ENCODE results near the gene NOS1.
"Not testable (repeated sequence)": the region's sequence is repeated elsewhere in the genome, so short reads cannot be mapped to it uniquely, and the experiment has no call there.

The NOS1 gene

DNA sequence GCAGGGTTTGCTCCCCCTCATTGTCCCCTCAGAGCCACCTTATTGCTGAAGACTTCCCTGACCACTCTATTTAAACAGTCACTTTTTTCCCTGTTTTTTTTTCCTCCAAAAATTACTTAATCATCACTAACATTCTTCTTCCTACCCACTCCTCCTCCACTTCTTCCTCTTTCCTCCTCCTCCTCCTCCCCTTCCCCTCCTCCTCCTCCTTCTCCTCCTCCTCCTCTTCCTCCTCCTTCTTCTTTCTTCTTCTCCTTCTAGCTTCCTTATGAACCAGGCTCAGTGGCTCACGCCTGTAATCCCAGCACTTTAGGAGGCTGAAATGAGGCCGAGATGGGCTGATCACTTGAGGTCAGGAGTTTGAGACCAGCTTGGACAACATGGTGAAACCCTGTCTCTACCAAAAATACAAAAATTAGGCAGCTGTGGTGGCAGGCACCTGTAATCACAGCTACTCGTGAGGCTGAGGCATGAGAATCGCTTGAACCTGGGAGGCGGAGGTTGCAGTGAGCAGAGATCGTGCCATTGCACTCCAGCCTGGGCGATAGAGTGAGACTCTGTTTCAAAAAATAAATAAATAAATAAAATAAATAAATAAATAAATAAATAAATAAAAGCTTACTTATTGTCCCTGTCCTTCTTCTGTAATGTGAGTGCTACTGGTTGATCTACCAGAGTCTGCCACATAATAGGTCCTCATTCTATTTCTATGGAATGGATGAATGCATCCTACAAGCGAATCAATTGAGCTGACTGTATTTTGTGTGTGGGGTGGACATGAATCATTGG, 161.3 kb downstream of the NOS1 start:
- DNase-seq = not testable (repeated sequence)

DNA sequence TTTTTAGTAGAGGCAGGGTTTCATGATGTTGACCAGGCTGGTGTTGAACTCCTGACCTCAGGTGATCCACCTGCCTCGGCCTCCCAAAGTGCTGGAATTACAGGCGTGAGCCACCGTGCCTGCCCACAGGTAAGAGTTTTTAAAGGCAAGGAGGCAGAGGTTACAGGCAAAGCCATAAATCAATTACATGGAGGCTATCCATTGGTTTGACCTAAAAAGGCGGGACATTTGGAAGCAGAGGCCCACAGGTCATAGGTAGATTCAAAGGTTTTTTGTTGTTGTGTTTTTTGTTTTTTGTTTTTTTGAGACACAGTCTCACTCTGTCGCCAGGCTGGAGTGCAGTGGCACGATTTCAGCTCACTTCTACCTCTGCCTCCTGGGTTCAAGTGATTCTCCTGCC, 165.1 kb downstream of the NOS1 start:
- DNase-seq = not testable (repeated sequence)

- DNase-seq = not testable (repeated sequence)
Measured at GRCh38 chr12:117195027-117195426, 166.4 kb downstream of the NOS1 start.

GRCh38 chr12:117193903-117194302, 167.5 kb downstream of the NOS1 start:
- DNase-seq = no peak

- DNase-seq = not testable (repeated sequence)
Measured at GRCh38 chr12:117192581-117192980, 168.8 kb downstream of the NOS1 start.

- DNase-seq = no peak
Measured at GRCh38 chr12:117192057-117192456, 169.4 kb downstream of the NOS1 start.

- peak; percentile 95 to 96 for DNase-seq
Measured at GRCh38 chr12:117190210-117190781, 171.1 kb downstream of the NOS1 start, which contains the start of gene FBXO21. FBXO21 (minus strand) TSS chr12:117190470; CDS start chr12:117190456, 14 bp downstream.

DNA sequence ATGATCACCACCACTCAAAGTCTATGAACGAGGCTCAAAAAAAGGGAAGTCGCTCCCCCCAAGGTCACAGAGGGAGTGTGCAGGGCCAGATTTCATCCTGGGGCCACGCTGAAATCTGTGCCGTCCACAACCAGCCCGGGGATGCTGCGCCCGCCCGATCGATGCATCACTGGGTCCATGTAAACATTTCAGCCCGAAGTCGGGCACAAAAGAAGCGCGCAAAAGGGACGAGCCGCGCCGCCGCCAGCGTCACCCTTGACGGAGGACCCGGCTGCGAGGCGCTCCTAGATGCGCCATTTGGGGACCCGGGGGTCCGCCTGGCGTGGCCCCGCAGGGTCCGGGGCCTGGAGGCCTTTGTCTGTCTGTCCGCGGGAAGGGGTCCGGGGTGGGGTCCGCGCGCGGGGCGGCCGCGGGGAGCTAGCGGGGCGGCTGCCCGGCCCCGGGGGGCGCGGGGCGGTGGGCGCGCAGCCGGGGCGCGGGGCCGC, 171.7 kb downstream of the NOS1 start:
- peak; percentile 57 to 59 for DNase-seq

DNA sequence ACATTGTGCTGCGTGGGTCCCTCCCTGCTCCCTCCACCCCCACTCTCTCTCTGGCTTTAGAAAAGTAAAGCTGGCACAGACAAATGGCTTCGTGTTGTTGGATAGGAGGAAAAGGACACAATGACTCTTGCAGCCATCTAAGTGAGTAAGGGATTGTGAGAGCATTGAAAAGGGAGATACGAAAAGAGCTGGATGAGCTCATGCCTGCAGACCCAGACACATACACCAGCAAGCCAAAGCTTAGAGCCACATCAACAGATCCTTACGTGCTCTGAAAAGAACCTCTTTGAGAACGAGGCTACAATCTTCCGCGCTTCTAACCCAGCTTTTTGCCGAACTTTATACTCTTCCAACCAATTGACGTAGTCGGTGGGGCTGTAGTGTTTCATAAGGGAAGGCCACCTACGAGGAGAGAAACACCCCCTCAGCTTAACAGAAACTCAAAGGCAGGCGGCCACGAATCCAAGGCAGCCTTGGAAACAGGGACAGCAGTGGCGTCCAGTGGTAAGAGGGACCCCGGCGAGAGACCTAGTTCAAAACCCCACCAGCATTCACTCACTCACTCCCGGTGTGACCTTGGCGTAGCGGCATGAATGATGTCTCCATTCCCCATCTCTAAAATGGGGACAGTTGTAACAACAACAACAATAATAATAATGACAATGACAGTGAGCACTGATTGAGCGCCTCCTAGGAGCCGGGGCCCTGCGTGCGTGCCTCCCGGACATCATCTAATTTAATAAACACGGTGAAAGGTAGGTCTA, 172.3 kb downstream of the NOS1 start:
- no peak for DNase-seq

DNA sequence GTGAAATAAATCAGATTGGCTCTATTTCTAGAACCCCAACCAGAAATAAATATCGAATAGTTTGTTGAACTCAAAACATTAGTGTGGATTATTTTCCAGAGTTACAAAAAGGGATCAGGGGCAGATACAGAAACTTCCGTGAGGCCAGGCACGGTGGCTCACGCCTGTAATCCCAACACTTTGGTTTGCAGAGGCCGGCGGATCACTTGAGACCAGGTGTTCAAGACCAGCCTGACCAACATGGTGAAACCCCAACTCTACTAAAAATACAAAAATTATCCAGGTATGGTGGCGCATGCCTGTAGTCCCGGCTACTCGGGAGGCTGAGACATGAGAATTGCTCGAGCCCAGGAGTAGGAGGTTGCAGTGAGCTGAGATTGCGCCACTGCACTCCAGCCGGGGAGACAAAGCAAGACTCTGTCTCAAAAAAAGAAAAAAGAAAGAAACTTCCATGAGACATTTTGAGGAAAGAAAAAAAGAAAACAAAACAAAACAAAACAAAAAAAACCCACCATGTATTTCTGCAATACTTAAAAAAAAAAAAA, 173.2 kb downstream of the NOS1 start:
- no peak for DNase-seq

- no peak for DNase-seq
Measured at GRCh38 chr12:117187421-117187820, 174.0 kb downstream of the NOS1 start.

- DNase-seq = no peak
Measured at GRCh38 chr12:117182866-117183265, 178.6 kb downstream of the NOS1 start.

DNA sequence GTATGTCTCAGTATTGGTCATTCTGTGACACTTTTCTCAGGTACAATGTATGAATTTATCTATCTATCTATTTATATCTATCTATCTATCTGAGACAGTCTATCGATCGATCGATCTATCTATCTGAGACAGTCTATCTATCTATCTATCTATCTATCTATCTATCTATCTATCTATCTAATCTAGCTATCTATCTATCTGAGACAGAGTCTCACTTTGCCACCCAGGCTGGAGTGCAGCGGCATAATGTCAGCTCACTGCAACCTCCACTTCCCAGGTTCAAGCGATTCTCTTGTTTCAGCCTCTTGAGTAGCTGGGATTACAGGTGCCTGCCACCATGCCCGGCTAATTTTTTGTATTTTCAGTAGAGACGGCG, 180.0 kb downstream of the NOS1 start:
- not testable (repeated sequence) for DNase-seq

DNA sequence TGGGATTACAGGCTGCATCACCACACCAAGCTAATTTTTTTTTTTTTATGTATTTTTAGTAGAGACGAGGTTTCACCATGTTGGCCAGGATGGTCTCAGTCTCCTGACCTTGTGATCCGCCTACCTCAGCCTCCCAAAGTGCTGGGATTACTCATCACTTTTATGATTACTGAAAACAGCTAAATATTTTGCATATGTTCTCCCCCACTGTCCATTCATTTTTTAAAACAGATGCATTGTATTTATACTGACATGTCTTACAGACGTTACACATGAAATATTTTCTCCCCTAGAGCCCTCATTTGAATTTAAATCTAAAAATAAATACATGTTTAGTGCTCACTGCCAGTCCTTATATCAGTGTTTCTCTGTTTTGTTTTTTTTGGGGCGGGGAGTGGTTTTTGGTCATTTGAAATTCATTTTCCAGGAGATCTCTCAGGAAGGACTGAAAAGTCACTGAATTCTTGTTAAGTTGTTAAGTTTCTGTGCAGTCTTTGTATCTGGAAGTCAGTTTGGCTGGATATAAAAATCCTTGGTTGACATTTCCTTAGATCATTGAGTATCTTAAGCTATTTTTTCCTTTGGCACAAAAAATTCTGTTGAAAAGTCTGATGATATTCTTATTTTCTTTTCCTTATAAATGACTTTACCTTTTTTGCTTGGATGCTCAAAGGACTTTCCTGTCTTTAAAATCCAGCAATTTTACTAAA, 180.5 kb downstream of the NOS1 start:
- no peak for DNase-seq

GRCh38 chr12:117178745-117179144, 182.7 kb downstream of the NOS1 start:
- no peak for DNase-seq

- no peak for DNase-seq
Measured at GRCh38 chr12:117178301-117178700, 183.1 kb downstream of the NOS1 start.

DNA sequence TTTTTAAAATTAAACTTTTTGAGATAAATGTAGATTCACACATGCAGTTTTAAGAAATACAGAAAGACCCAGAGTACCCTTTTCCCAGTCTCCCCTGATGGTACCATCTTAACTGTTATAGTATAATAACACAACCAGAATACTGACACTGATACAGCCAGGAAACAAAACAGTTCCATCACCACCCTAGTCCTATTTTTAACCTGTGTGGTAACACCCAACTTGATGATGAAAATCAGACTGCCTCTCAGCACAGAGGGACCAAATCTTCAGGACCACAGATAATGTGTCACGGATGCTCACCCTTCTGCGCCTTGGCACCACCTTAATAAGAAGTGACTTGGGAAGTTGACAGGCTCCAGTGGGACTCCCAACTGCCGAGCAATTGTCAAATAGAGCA, 189.3 kb downstream of the NOS1 start:
- DNase-seq = no peak

GRCh38 chr12:117171499-117172162, 189.8 kb downstream of the NOS1 start:
- no peak for DNase-seq

GRCh38 chr12:117169548-117169947, 191.9 kb downstream of the NOS1 start:
- no peak for DNase-seq

DNA sequence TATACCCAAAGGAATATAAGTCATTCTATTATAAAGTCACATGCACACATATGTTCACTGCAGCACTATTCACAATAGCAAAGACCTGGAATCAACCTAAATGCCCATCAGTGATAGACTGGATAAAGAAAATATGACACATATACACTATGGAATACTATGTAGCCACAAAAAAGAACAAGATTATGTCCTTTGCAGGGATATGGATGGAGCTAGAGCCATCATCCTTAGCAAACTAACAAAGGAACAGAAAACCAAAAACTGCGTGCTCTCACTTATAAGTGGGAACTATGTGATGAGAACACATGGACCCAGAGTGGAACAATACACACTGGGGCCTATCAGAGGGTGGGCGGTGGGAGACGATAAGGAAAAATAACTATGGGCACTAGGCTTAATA, 192.4 kb downstream of the NOS1 start:
- no peak for DNase-seq

DNA sequence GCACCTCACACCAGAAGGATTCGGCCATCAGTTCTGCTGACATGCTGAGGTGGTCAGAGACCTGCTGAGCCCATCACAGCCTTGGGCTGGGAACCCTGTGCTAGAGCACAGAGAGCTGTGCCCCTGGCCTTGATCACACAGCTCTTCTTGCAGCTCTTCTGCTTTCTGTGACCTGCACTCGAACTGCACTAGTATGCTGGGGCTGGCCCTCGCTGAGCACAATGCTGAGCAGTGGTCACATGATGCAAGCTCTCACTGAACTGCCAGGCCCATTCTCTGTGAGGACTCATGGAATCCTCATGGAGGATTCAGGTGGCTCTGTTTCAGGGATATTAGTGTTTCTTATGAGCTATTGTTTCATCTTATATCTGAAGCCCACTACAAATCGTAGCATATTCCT, 193.7 kb downstream of the NOS1 start:
- DNase-seq = no peak

GRCh38 chr12:117166107-117166506, 195.3 kb downstream of the NOS1 start:
- DNase-seq = no peak
